NCI-H187 (cell line): ENCODE measurements around the gene BCL2L12.

Experiments
- DNase-seq, 2 experiments: peaks; one replicate each; lab custom pipeline; 2025; lab: John Stamatoyannopoulos, UW

The BCL2L12 gene

GRCh38 chr19:49642492-49643035, 23.2 kb upstream of the BCL2L12 start:
- no peak for DNase-seq

- DNase-seq: no peak
Measured at GRCh38 chr19:49643466-49643865, 22.3 kb upstream of the BCL2L12 start.

- DNase-seq: no peak
Measured at GRCh38 chr19:49645592-49645991, 20.1 kb upstream of the BCL2L12 start.

GRCh38 chr19:49645995-49646394, 19.7 kb upstream of the BCL2L12 start:
- no peak for DNase-seq

GRCh38 chr19:49646586-49646985, 19.1 kb upstream of the BCL2L12 start:
- no peak for DNase-seq

- no peak for DNase-seq
Measured at GRCh38 chr19:49651029-49651819, 14.5 kb upstream of the BCL2L12 start.

GRCh38 chr19:49651820-49652550, 13.7 kb upstream of the BCL2L12 start:
- no peak for DNase-seq

GRCh38 chr19:49652551-49653465, 12.9 kb upstream of the BCL2L12 start:
- DNase-seq: no peak

- DNase-seq: no peak
Measured at GRCh38 chr19:49653466-49653806, 12.3 kb upstream of the BCL2L12 start.

- DNase-seq: no peak
Measured at GRCh38 chr19:49654581-49654980, 11.2 kb upstream of the BCL2L12 start.

GRCh38 chr19:49655570-49656455, 9.9 kb upstream of the BCL2L12 start:
- DNase-seq: no peak

- no peak for DNase-seq
Measured at GRCh38 chr19:49656456-49657109, 9.2 kb upstream of the BCL2L12 start.

- DNase-seq: no peak
Measured at GRCh38 chr19:49657493-49658138, 8.1 kb upstream of the BCL2L12 start.

- DNase-seq: no peak
Measured at GRCh38 chr19:49658139-49658517, 7.6 kb upstream of the BCL2L12 start.

- no peak for DNase-seq
Measured at GRCh38 chr19:49658566-49659442, 6.9 kb upstream of the BCL2L12 start.

- no peak for DNase-seq
Measured at GRCh38 chr19:49660338-49660961, 5.3 kb upstream of the BCL2L12 start.

GRCh38 chr19:49662011-49662410, 3.7 kb upstream of the BCL2L12 start:
- DNase-seq: no peak

GRCh38 chr19:49663224-49663623, 2.5 kb upstream of the BCL2L12 start:
- DNase-seq: no peak
